ENCODE data around the gene BPIFB3.

BPIFB3 gene

DNA sequence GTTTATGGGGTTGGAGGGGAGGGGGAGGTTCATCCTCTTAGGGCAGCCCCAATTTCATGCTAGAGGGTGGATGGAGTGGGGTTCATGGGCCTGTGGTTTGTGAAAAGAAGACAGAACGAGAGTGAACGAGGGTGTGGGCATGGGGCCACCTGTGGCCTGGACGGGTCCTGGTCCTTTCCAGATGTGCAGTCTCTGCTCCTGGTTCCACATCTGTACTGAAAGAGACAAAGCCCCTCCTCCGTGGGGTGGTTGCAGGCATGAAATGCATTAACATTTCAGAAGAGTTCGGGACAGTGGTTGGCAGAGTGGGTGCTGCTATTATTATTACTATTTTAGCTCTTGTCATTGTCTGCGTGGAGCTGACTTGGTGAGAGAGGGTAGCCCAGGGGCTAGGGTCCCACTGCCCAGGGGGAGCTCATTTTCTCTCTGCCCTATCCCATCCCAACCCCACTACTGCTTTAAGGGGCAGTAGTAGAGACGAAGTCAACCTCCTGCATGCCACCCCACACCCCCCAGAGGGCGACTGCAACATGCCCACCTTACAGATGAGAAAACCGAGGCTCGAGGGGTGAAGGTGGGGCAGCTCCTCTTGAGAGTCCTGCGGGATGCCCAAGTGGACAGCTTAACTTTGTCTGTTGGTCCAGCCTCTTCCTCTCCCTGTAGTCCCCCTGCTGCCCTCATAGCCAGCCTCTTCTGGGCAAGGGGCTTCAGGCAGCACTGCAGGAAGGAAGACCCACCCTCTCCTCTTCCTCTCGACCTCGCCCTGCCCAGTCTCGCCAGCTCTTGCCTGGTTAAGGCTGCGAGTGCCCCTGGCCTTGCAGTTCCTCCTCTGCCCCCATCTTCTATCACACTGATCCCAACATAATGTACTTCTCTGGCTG, 37.8 kb upstream of the BPIFB3 start:
- no peak for DNase-seq (ENCODE audit: low read depth)

DNA sequence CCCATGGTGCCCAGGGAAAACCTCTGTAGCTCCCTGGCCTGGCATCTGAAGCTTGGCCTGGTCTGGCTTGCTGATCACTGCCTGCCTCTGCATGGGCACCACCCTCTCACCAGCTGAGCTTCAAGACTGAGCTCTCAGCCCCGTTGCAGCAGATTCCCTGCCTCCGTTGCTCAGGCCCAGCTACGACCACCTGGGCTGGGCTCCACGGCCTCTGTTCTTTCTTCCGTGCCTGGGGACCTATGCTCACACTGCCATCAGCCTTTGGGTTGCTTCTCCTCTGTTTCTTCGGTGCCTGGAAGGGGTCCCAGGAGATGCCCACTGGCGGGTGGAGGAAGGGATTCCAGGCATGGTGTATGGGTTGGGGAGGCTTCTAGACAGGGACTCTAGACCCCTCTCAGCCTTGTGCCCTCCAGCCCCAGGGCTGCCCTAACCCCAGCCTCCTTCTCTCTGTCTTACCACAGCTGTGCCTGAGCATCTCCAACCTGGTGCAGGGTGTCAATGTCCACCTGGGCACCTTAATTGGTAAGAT, 37.1 kb upstream of the BPIFB3 start:
- DNase-seq (ENCODE audit: low read depth) = no peak

DNA sequence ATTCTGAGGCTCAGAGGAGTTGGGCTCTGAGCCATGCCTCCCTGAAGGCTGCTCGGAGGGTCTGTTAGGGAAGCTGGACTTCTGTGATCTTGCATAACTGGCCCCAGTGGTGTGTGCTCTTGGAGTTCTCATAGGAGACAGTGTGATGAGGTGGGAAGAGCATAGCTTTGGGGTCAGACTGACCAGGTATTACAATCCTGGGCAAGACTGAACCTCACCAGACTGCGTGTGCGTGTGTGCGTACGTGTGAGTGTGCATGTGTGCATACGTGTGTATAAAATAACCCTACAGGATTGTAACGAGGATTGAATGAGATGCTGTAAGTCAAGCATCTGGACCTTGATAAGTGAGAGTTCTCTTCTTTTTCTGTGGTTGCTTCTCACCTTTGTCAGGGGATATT, 36.2 kb upstream of the BPIFB3 start:
- no peak for DNase-seq (ENCODE audit: low read depth)

DNA sequence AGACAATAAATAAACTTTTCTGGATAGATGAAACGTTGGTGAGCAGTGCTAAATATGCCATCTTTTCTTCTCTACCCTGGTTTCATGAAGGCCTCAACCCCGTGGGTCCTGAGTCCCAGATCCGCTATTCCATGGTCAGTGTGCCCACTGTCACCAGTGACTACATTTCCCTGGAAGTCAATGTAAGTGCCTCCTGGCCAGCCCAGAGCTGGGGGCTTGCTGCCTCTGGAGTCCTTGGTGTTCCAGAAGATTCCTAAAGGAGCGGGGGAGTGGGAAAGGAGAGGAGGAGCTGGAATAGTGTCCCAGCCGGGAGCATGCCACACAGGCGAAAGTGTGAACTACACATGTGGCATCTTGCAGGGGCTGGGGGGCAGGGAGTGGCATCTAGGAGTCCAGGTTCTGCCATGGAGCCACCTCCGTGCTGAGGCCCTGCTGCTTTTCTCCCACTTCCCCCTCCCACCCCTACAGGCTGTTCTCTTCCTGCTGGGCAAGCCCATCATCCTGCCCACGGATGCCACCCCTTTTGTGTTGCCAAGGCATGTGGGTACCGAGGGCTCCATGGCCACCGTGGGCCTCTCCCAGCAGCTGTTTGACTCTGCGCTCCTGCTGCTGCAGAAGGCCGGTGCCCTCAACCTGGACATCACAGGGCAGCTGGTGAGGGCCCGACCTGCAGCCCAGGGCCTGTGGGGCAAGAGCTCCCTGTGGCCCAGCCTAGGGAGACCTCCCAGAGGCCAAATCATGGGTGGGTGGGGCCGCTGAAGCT, 35.4 kb upstream of the BPIFB3 start:
- no peak for DNase-seq (ENCODE audit: low read depth)

DNA sequence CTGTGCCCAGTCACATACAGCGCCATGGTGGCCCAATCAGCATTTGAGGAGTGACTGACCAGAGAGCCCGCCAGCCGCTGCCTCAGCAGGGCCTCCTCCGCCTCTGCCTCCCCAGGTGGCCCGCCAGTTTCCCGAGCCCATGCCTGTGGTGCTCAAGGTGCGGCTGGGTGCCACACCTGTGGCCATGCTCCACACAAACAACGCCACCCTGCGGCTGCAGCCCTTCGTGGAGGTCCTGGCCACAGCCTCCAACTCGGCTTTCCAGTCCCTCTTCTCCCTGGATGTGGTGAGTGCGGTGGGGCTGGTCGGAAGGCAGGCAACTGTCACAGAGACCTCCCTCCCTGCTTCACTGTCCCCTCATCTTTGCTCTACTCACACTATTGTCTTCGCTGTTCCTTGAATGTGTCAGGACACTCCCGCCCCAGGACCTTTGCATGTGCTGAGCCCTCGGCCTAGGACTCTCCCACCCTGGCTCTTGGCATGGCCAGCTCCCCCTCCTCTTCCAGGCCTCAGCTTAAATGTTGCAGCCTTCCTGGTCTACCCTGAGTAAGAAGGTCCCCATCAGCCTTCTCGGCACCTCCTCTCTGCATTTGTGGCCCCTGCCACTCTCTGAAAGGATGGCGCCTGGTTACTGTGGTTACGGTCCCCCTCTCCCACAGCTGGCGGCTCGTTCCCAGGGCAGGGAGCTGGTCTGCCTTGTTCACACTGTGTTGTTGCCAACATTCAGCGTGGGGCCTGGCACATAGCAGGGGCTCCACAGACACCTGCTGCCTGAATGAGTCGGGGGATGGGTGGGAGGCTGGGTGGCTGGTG, 34.0 kb upstream of the BPIFB3 start:
- no peak for DNase-seq (ENCODE audit: low read depth)

DNA sequence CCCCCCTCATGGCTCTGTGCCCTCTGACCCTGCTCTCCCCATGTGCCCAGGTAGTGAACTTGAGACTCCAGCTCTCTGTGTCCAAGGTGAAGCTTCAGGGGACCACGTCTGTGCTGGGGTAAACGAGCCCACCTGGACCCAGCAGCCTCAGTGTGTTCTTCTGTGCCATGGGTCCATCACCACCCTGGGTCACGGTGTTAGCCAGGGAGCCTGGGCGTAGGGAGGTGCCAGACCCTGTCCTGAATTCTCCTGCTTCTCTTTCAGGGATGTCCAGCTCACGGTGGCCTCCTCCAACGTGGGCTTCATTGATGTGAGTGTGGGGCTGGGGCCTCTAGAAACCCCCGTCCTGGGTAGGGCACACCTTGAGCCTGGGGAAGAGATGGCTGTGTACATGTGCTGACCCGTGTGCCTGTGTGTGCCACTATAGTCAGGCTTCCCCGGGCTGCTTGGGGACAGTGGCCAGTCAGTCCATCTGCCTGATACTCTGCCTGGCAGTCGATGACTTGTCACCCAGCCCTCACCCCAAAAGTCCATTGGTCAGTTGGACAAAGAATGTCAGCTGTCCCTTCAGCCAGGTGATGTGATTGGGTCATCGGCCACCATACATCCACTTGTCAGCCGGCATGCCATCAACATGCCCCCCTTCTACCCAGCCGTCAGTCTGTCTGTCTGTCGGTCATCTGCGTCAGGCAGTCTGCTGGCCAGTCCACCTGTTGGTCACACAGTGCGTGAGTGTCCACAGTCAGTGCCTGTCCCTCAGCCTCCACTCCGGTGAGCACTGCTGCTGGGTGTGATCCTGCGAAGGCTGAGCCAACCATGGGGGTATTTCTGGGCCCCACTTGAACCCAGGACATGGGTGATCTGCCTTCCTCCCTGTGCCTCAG, 33.2 kb upstream of the BPIFB3 start:
- DNase-seq (ENCODE audit: low read depth) = no peak

DNA sequence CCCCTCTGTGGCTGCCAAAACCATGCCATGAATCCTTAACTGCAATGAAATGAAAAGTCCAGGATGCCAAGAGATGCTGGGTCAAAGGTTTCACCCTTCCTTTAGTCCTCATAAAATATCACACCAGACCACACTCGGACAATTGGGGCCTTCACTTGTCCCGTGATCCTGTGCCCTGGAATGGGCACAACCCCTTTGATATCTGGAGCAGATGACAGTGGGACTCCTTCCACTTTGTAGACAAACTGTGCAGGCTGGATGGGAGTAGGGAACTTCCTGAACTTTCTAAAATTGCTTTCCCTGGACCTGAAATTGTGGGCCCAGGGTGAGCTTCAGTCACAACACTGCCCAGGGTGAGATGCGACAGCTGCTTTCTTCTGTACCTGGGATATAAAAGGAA, 31.8 kb upstream of the BPIFB3 start:
- no peak for DNase-seq (ENCODE audit: low read depth)

DNA sequence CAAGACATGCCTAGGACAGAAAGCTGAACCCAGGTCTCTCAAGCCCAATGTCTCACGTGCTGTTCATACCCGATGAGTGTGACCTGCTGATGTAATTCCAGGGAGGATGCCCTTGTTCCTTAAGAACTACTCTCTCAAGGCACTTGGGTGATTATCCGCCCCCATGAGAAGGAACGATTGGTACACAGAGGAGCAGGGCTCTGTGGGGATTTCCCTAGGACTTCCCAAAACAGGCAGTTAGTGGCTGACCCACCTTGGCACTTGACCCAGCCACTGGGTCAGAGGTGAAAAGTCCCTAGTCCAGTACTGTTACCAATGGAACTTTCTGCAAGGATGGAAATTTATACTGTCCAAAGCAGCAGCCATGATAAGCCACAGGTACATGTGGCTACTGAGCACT, 31.4 kb upstream of the BPIFB3 start:
- no peak for DNase-seq (ENCODE audit: low read depth)

DNA sequence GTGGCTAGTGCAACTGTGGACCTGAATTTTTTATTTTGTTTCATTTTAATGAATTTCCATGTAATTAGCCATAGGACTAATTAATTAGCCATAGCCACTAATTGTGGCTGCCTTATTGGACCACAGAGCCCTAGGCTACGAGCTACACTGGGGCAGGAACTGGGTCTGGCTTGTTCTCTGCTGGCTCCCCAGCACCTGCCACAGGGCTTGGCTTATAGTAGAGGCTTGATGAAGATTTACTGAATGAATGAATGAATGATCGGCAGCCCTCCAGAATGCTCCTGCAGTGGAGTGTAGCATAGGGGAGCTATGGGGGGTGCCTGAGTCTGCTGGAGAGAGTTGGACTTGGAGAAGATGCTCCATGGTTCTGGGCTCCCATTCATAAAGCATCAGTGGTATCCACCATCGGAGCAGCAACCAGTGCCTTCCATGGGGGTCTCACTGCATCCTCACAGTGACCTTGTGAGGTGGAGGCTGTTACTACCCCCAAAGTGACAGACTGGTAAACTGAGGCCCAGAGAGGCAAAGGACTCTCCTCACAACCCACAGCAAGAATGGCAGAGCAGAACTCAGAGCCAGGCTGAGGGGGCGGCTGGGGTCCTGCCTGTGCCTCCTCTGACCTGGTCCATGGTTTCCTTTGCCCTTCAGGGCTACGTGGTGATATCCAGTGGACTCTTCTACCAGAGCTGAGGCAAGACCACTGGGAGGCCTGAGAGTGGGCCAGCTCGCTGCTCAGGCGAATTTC, 30.8 kb upstream of the BPIFB3 start:
- no peak for DNase-seq (ENCODE audit: low read depth)

DNA sequence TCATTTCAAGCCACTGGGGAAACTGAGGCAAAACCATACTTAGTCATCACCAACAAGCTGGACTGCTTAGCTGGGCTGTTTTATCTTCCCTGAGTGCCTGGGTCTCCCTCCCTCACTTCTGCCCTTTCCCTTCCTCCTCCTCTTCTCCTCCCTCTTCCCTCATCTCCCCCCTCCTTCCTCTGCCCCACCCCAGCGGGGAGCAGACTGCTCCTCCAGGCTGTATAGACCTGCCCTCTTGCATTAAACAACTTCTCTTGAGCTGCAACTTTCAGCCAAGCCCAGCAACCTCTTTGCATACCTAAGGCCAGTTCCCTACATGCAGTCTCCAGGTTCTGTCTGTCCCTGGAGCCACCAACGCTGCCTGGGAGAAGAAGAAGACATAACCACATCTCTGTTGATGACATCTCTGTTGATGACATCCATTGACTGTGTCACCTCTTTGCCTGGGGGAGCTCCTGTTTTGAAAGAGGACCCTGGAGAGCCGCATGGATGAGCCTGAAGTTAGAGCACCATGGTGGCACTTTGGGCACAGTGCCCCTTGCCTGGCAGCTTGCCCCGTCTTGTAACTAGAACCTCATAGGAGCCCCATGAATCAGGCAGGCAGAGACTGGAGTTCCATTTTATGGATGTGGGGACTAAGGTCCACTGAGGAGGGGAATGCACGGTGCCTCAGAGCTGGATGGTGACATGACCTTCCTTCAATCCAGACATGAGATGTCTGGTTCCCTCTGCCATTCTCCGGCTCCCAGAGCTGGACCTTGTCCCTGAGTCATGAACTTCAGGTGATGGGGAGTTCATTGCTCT, 30.1 kb upstream of the BPIFB3 start:
- no peak for DNase-seq (ENCODE audit: low read depth)

DNA sequence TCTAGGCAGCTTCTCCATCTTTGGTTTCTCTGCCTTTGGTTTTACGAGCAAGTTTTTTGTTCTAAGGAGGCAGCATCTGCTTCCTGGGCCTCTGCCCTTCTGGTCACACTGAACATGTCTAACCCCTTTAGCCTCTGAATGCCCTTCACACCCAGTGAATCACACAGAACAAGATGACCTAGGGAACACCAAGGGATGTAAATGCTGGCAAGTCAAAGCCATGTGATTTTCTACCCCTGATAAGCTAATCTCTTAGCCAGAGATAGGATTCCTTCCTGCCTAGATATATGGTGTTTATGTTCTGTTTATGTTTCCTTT, 29.5 kb upstream of the BPIFB3 start:
- DNase-seq (ENCODE audit: low read depth) = no peak

DNA sequence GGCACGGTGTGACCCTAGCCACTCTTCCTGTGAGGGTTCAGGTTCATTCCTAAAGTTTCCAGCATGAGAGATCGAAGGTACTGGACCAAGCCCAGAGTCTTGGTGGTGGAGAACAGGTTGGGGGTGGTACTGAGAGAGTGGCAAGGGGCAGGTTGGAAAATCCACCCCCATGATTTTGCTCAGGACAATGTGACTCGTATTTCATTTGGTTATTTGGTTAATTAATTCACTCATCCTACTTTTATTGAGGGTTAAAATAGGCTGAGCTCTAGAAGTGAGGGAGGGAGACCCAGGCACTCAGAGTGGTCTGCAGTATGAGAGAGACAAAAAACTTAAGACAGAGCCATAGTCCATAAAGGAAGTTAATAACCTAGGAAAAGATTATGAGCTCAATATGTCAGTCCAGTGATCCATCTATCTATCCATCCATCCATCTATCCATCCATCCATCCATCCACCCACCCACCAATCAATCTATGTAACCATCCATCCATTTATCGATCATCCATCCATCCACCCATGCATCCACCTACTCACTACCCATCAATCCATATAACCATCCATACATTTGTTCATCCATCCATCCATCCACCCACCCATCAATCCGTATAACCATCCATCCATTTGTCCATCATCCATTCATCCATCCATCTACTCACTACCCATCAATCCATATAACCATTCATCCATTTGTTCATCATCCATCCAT, 28.9 kb upstream of the BPIFB3 start:
- no peak for DNase-seq (ENCODE audit: low read depth)

DNA sequence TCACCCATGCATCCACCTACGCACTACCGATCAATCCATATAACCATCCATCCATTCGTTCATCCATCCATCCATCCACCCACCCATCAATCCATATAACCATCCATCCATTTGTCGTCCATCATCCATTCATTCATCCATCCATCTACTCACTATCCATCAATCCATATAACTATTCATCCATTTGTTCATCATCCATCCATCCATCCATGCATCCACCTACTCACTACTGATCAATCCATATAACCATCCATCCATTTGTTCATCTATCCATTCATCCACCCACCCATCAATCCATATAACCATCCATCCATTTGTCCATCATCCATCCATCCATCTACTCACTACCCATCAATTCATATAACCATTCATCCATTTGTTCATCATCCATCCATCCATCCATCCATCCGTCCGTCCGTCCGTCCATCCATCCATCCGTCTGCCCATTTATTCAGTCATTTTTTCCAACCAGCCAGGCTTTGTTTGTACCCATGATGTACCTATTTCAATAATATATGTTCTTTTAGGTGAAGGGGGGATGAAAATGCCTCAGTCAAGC, 28.3 kb upstream of the BPIFB3 start:
- no peak for DNase-seq (ENCODE audit: low read depth)

DNA sequence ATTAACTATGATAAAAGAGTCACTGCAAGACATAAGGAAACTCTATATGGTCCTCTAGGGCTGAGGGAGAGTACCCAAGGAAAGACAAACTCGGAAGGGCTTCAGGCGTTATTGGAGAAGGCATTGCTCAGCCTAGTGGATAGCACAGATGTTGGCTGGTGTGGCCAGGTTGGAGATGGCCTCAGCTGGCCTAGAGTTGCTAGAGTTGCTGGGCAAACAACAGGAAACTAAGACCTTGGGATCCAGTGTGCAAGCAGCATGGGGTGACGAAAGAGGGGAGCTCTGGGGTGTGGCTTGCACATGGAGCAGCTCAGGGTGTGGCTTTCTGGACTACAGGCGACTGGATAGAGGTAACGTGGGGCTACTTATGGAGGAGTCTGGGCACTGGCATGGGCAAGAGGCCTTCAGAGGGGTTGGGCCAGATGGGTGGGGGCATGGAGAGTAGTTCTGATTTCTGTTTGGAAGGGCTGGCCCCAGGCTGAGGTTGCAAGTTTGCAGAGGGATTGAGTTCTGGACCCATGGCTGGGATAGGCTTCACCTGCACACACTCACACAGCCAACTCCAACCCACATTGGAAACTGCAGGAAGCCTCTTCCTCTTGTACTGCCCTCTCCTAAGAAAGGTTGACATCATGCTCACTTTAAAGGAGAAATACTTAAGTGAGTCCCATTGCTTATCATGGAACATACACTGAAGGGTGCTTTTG, 27.5 kb upstream of the BPIFB3 start:
- no peak for DNase-seq (ENCODE audit: low read depth)

DNA sequence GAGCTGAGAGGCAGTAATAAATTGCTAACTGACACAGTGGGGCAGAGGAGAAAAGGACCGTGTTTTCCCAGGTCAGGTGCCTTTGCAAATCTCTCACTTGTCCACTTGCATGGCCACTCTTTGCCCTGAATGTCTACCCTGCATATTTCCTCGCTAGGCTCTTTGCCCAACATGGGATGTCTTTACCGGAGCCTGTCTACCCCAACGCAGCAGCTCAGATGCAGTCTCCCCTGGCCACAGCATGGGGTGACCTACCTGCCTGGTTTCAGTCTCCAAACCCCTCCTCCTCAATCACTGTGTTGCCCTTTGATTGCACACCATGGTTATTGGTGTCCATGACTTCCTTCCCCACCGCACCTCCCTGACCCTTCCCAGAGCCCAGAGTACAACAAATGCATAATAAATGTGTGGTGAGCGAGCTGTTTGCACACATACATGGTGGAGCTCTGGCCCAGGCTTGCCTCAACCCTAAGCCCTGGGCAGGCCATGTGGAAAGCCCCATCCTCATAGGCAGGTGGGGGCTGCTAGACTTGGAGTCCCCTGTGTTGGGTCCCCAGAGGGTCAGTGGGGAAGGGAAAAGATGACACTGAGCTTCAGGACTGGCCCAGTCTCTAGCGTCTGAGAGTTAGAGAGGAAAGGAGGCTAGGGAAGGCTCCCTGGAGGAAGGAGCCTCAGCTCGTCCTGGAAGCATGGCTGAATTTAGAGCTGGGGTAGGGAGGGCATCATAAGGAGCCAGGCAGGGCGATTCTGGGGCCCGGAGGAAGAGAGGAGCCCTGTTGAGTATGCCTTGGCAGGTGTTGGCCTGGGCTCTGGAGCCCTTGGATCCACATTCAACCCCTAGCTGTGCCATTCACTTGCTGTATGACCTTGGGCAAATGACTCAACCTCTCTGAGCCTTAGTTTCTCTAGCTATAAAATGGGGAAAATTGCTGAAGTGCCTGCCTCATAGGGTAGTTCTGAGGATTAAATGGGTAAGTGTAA, 26.6 kb upstream of the BPIFB3 start:
- DNase-seq (ENCODE audit: low read depth) = no peak

DNA sequence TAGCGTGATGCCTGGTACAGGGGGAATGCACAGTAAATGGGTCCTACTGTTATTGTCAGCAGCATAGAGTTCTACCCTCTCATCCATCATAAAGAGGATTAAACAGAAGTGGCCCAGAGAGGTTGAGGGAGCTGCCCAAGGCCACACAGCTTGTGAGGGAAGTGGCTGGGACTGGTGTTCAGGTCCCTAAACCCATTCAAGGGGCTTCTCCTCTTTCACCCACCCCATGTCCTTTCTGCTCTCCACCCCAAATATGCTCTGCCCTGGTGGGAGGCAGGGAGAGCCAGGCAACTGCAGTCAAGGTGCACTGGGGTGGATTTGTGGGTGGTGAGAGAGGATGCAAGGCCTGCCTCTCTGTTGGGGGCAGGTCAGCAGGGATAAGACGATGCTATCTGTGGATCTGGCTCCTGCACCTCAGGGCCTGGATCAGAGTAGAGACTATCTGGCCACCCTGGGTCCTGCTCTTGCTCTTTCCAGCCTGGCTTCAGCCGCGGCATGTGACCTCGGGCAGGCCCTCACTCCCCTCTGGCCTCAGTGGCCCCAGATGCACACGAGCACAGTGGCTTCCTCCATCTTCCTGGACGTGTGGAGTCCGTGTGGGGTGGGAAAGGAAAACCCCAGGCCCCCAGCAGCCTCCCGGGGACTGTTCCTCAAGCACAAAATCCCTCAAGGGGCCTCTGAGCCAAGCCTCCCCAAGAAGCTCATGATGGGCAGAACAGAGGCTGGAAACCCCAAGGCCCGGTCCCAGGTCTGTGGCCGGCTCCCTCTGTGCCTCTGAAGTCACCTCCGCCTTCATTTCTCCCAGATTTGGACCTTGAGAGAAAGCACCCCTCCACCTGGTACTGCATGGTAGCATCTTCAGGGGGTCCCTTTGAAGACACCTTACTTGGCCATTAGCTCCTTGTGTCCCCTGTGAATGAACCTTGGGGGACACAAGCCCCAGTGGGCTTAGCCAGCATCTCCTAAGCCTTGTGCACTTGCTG, 25.6 kb upstream of the BPIFB3 start:
- no peak for DNase-seq (ENCODE audit: low read depth)

Measured in stimulated activated CD8-positive, alpha-beta memory T cell treated with anti-CD3 and anti-CD28 coated beads, Interleukin-12 subunit alpha, Interleukin-12 subunit beta, amount 100 ng/mL, for 1 hour (primary cell).